Measurements from ENCODE around the gene RIPPLY2.
"Not testable (repeated sequence)": the region's sequence is repeated elsewhere in the genome, so short reads cannot be mapped to it uniquely, and the experiment has no call there.

Gene RIPPLY2

GRCh38 chr6:83853178-83854000, at the start of gene RIPPLY2:
RIPPLY2 (plus strand) TSS chr6:83853360; CDS start chr6:83853417, 57 bp downstream.
- peak; percentile 72 for DNase-seq (ENCODE audit: low spot score)

GRCh38 chr6:83803492-83803891, 49.7 kb upstream of the RIPPLY2 start:
- not testable (repeated sequence) for DNase-seq (ENCODE audit: low spot score)

DNA sequence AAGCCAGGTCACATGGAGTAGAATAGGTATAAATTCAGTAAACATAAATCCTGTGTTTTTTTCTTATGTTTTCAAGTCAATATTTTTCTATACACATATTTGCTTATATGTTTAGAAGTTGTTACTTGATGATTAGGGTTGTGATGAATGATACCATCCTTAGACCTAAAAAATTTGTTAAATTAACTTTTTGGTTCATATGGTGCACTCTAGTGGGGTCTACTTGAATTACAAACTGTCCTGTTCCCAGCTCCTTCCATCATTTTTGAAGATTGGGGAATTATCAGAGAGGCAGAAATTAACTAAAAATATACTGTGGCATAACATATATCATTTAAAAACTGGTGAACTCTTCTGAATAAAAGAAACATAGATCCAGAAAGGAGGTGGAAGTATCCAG, 48.3 kb upstream of the RIPPLY2 start:
- no peak for DNase-seq (ENCODE audit: low spot score)

DNA sequence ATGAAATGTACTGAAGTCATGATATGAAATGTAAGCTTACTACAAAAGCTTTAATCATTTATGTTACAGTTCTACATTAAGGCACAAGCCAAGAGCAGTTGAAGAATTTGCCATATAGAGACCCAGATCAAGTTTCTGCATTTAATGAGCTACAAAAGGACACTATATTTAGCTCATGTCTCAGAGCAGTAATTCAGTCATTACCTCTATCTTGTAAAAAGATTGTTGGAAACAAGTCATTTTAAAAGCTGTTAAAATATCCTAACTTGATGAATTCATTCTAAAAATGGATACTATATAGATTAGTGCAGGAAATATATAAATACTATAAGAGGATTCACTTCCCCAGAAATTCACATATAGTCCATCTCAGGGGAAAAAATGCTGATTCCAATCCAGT, 45.2 kb upstream of the RIPPLY2 start:
- DNase-seq (ENCODE audit: low spot score): no peak

DNA sequence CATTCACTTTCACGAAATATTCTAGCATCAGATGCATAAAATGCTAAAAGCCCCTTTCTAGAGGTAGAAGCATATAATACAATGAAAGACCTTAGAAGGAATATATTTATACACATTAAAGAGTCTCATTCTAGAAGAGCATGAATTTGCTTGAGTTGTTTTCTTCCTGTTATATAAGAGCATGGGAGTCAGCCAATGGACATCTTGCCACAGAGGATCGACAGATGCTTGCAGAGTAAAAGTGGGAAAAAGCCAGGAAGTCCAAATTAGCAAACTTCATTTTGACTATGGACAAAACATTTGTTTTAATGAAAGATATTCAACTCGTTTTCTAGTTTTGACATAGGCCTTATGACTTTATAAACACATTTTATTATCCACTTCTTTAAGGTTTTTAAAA, 44.2 kb upstream of the RIPPLY2 start:
- DNase-seq (ENCODE audit: low spot score): no peak

DNA sequence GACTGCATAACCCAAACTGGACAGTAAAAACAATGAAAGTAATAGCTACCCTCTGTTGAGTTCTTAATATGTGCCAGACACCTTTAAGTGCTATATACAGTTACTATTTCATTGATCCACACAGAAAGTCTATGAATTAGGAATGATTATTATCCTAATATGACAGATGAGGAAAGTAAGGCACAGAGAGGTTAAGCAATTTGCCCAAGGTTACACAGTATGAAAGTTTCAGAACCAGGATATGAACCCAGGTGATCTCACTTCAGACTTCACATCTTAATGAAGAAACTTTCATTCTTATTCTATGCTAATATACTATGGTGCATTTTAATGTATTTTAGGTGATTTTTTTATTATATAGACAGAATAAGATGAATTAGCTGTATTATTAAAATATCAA, 40.6 kb upstream of the RIPPLY2 start:
- no peak for DNase-seq (ENCODE audit: low spot score)

GRCh38 chr6:83815631-83816272, 37.4 kb upstream of the RIPPLY2 start:
- no peak for DNase-seq (ENCODE audit: low spot score)

DNA sequence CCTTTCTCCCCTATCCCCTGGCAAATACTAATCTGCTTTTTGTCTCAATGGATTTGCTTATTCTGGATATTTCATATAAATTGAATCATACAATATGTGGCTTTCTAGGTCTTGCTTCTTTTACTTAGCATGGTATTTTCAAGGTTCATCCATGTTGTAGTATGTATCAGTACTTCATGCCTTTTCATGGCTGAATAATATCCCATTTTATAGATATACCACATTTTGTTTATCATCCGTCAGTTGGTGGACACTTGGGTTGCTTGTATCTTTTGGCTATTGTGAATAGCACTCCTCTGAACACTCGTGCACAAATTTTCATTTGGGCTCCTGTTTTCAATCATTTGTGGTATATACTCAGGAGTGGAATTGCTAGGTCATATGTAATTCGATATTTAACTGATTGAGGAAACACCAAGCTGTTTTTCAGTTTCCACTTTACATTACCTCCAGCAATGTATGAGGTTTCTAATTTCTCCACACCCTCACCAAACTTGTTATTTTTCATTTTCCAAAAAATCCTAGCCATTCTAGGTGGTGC, 30.5 kb upstream of the RIPPLY2 start:
- no peak for DNase-seq (ENCODE audit: low spot score)

DNA sequence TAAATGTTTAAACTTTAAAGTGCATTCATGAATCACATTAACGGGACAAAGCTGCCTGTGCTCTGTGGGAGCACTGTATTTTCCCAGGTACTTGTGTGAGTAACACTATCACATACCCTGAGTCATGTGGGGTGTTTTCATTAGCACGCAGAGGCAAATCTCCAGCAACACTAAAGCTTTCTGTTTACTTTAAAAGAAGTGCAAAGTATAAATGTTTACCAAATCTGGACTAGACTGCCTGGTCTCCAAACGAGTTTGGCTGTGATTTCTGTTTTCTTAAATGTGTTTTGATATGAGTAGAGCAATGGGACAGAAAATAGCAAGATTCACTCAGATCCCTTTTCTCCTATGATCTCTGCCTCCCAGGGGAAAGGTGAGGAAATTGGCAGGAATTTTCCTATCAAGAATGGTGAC, 28.8 kb upstream of the RIPPLY2 start:
- DNase-seq (ENCODE audit: low spot score): no peak

DNA sequence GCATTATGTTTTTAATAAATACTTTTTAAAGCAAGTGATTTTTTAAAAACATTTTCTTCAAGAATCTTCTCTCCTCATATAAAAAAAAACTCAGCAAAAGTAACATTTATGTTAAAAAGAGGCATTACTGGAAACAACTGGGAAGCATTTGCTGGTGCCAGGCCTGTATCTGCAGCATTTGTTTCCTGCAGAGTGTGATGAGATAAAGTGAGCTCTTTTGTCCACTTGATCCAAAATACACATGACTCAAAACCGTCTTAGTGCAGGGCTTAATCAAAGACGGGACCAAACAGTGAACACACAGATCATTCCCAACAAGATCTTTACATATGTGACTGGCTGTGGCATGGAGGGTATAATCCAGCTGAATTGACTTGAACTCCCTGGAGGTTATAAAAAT, 28.3 kb upstream of the RIPPLY2 start:
- DNase-seq (ENCODE audit: low spot score): no peak

- no peak for DNase-seq (ENCODE audit: low spot score)
Measured at GRCh38 chr6:83827050-83827449, 26.1 kb upstream of the RIPPLY2 start.

- no peak for DNase-seq (ENCODE audit: low spot score)
Measured at GRCh38 chr6:83838727-83839126, 14.4 kb upstream of the RIPPLY2 start.

GRCh38 chr6:83844170-83844569, 9.0 kb upstream of the RIPPLY2 start:
- no peak for DNase-seq (ENCODE audit: low spot score)

DNA sequence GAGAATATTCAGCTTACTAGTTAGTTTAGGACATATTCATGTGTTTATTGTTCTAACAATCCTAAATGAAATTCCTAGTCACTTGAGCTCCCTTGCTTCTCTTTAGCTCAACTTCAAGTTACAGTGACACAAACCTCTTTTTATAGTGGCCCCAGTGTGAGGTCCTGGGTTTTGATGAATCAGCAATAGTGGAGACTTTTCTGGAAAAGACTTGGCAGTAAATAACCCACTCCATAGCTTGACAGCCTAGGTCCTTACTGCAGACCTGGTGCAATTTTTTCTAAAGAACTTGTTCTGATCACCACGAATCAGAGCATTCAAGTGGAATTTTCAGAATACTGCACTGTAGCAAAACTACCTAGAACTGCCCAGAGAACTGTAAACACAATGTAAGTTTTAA, 6.9 kb upstream of the RIPPLY2 start:
- no peak for DNase-seq (ENCODE audit: low spot score)

- no peak for DNase-seq (ENCODE audit: low spot score)
Measured at GRCh38 chr6:83847179-83847578, 6.0 kb upstream of the RIPPLY2 start.

- DNase-seq (ENCODE audit: low spot score): no peak
Measured at GRCh38 chr6:83849127-83849526, 4.0 kb upstream of the RIPPLY2 start.

GRCh38 chr6:83849610-83850009, 3.5 kb upstream of the RIPPLY2 start:
- DNase-seq (ENCODE audit: low spot score): no peak

DNA sequence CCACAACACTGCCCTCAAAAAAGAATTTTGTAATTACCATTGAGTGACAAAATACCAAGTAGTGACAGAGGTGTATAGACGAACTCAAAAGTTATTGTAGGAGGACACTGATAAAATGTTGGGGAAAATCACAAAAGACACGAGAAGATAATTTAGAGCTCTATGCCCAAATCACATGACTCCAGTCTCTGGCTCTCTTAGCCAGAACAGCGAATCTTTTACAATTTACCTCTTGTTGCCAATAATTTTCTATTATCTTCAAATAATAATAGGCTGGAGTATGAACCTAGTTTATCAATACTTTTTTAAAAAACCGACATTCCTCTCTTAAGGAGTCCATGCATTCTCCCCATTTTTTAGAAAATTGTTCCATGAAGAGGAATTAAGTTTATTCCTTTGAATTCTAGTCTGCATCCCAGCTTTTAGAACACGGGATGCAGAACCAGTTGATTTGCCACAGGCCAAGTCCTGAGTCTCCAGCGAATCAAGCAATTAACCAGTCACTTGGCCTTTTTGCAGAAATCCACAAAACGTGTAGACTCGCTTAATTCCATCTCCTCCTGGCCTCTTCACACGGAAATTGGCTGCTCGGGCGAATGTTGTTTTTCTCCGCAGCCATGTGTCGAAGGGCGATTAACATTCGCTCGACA, 507 bp upstream of the RIPPLY2 start:
- DNase-seq (ENCODE audit: low spot score): no peak

- DNase-seq (ENCODE audit: low spot score): no peak
Measured at GRCh38 chr6:83854001-83854501, 891 bp downstream of the RIPPLY2 start.

- no peak for DNase-seq (ENCODE audit: low spot score)
Measured at GRCh38 chr6:83854766-83855165, 1.6 kb downstream of the RIPPLY2 start.

GRCh38 chr6:83859410-83860358, 6.5 kb downstream of the RIPPLY2 start, which contains the start of gene CYB5R4:
CYB5R4 (plus strand) TSS chr6:83859689; CDS start chr6:83859783, 94 bp downstream.
- DNase-seq (ENCODE audit: low spot score): peak; percentile 98

Data from ecto neural progenitor cell (in vitro differentiated cells).